Endothelial cell of umbilical vein (primary cell): ENCODE data around the gene TNFRSF1B.

Experiments used
- CTCF ChIP-seq, 2 donors: IDR thresholded peaks; 1 replicate in 1 of 2; 2 replicates in 1 of 2; pipeline ENCODE4 v1.5.1; 2011; ENCODE audit warnings: low read length in 2 of 2, mild to moderate bottlenecking in 2 of 2, moderate library complexity in 2 of 2, control low read depth in 1 of 2, inconsistent platforms in 1 of 2, low read depth in 1 of 2; ENCODE audit not compliant: insufficient read depth in 1 of 2; ENCODE audit errors: extremely low read depth in 1 of 2
- EZH2 ChIP-seq: IDR thresholded peaks from 2 replicates; pipeline ENCODE4 v1.6.1; 2012; ENCODE audit warnings: borderline replicate concordance, low read depth, mild to moderate bottlenecking, moderate library complexity, low read length, inconsistent platforms; ENCODE audit not compliant: severe bottlenecking
- JUN ChIP-seq: IDR thresholded peaks from 2 replicates; pipeline ENCODE4 v1.6.1; 2011; ENCODE audit warnings: borderline replicate concordance, low read depth; ENCODE audit not compliant: insufficient read length, insufficient read depth
- POLR2A ChIP-seq: IDR thresholded peaks from 2 replicates; pipeline ENCODE4 v1.6.1; 2012; ENCODE audit warnings: low read depth, mild to moderate bottlenecking, control low read depth, low read length
- POLR2AphosphoS5 ChIP-seq: IDR thresholded peaks from 2 replicates; pipeline ENCODE4 v1.6.1; 2012; ENCODE audit warnings: low read depth, mild to moderate bottlenecking, control low read depth, low read length, moderate library complexity; ENCODE audit not compliant: insufficient read depth

- TF ChIP-seq JUN (no peak), CTCF (IDR thresholded peaks at IDR 0.05; ENCODE audit: extremely low read depth in 1 of 2, insufficient read depth in 1 of 2, low read depth in 1 of 2, low read length in 2 of 2) (no peak), POLR2AphosphoS5 (no peak), POLR2A (no peak), EZH2 (no peak)
Observed at GRCh38 chr1:12185036-12185917, 18.5 kb downstream of the TNFRSF1B start.
